H9 (cell line): ENCODE measurements around the gene COG4. TPM values are rescaled to one million over a fixed set of nuclear protein-coding genes. Genes with fewer than 3 reads are reported as not detected.
A peak's percentile ranks its signal among the peaks of the same experiment; 100 is the strongest.

Source experiments
- DNase-seq: peaks from one replicate; pipeline ENCODE4 v3.0.0-alpha.2; 2017
- H2AFZ ChIP-seq: one replicate; pipeline ENCODE4 v1.6.1; 2013; ENCODE audit warnings: mild to moderate bottlenecking, low read length, control low read depth, moderate library complexity
- H2AK5ac ChIP-seq: 2 replicates; pipeline ENCODE4 v1.6.1; 2013; ENCODE audit warnings: low read length, control low read depth, mixed read lengths; ENCODE audit not compliant: insufficient read length
- H2BK120ac ChIP-seq: one replicate; pipeline ENCODE4 v1.6.1; 2013; ENCODE audit warnings: low read depth, mild to moderate bottlenecking, low read length, control low read depth, inconsistent platforms; ENCODE audit not compliant: poor library complexity, severe bottlenecking
- H2BK12ac ChIP-seq: 2 replicates; pipeline ENCODE4 v1.6.1; 2013; ENCODE audit warnings: low read length, control low read depth, mixed read lengths, low read depth; ENCODE audit not compliant: insufficient read length
- H2BK15ac ChIP-seq: 2 replicates; pipeline ENCODE4 v1.6.1; 2013; ENCODE audit warnings: low read depth, low read length, control low read depth
- H2BK20ac ChIP-seq: one replicate; pipeline ENCODE4 v1.6.1; 2013; ENCODE audit warnings: low read depth, mild to moderate bottlenecking, low read length, control low read depth, inconsistent platforms; ENCODE audit not compliant: poor library complexity, severe bottlenecking
- H2BK5ac ChIP-seq: 2 replicates; pipeline ENCODE4 v1.6.1; 2013; ENCODE audit warnings: low read length, control low read depth, mixed read lengths; ENCODE audit not compliant: insufficient read length
- H3K14ac ChIP-seq: 2 replicates; pipeline ENCODE4 v1.6.1; 2013; ENCODE audit warnings: low read length, control low read depth; ENCODE audit not compliant: insufficient read depth
- H3K18ac ChIP-seq: 2 replicates; pipeline ENCODE4 v1.6.1; 2013; ENCODE audit warnings: low read depth, mild to moderate bottlenecking, mixed read lengths, low read length, control low read depth; ENCODE audit not compliant: insufficient read length
- H3K23ac ChIP-seq: 2 replicates; pipeline ENCODE4 v1.6.1; 2013; ENCODE audit warnings: low read length, control low read depth, mixed read lengths, low read depth; ENCODE audit not compliant: insufficient read length
- H3K23me2 ChIP-seq: 2 replicates; pipeline ENCODE4 v1.6.1; 2013; ENCODE audit warnings: low read depth, mild to moderate bottlenecking, mixed read lengths, low read length, control low read depth; ENCODE audit not compliant: insufficient read length, poor library complexity, severe bottlenecking
- H3K27ac ChIP-seq: 2 replicates; pipeline ENCODE4 v1.5.1; 2013; ENCODE audit warnings: low read length, control low read depth, mixed read lengths, low read depth; ENCODE audit not compliant: insufficient read length
- H3K27me3 ChIP-seq: 2 replicates; pipeline ENCODE4 v1.6.1; 2013; ENCODE audit warnings: low read length, control low read depth, inconsistent platforms; ENCODE audit not compliant: insufficient read depth
- H3K4ac ChIP-seq: 2 replicates; pipeline ENCODE4 v1.6.1; 2013; ENCODE audit warnings: low read depth, mild to moderate bottlenecking, control low read depth, inconsistent platforms, low read length, moderate library complexity
- H3K4me1 ChIP-seq: 2 replicates; pipeline ENCODE4 v1.6.1; 2013; ENCODE audit warnings: low read length, control low read depth, inconsistent platforms; ENCODE audit not compliant: insufficient read depth
- H3K4me2 ChIP-seq: 2 replicates; pipeline ENCODE4 v1.6.1; 2013; ENCODE audit warnings: low read length, control low read depth, mixed read lengths; ENCODE audit not compliant: insufficient read length, insufficient read depth
- H3K56ac ChIP-seq: 2 replicates; pipeline ENCODE4 v1.6.1; 2013; ENCODE audit warnings: low read depth, mild to moderate bottlenecking, mixed read lengths, low read length, control low read depth; ENCODE audit not compliant: insufficient read length
- H3K79me1 ChIP-seq: 2 replicates; pipeline ENCODE4 v1.6.1; 2013; ENCODE audit warnings: low read depth, mild to moderate bottlenecking, moderate library complexity, low read length, control low read depth, inconsistent platforms; ENCODE audit not compliant: insufficient read depth, poor library complexity, severe bottlenecking
- H3K79me2 ChIP-seq: 2 replicates; pipeline ENCODE4 v1.6.1; 2013; ENCODE audit warnings: low read length, control low read depth, inconsistent platforms; ENCODE audit not compliant: insufficient read depth
- H3K9ac ChIP-seq: 2 replicates; pipeline ENCODE4 v1.6.1; 2013; ENCODE audit warnings: low read length, control low read depth, mixed read lengths; ENCODE audit not compliant: insufficient read length; ENCODE audit errors: extremely low read depth
- H3K9me3 ChIP-seq: one replicate; pipeline ENCODE4 v1.6.1; 2013; ENCODE audit warnings: low read depth, low read length, inconsistent platforms; ENCODE audit not compliant: control insufficient read depth
- H3T11ph ChIP-seq: one replicate; pipeline ENCODE4 v1.6.1; 2013; ENCODE audit warnings: mild to moderate bottlenecking, low read length, control low read depth, inconsistent platforms
- H4K20me1 ChIP-seq: one replicate; pipeline ENCODE4 v1.6.1; 2013; ENCODE audit not compliant: control insufficient read depth, insufficient read length, insufficient read depth
- H4K5ac ChIP-seq: 2 replicates; pipeline ENCODE4 v1.6.1; 2013; ENCODE audit warnings: low read depth, mild to moderate bottlenecking, mixed read lengths, low read length, control low read depth; ENCODE audit not compliant: insufficient read length
- H4K8ac ChIP-seq: replicated peaks from 2 replicates; pipeline ENCODE4 v1.6.1; 2013; ENCODE audit warnings: low read length, control low read depth, mixed read lengths, low read depth; ENCODE audit not compliant: insufficient read length
- H4K91ac ChIP-seq: 2 replicates; pipeline ENCODE4 v1.6.1; 2013; ENCODE audit warnings: low read depth, mild to moderate bottlenecking, moderate library complexity, mixed read lengths, low read length, control low read depth; ENCODE audit not compliant: insufficient read length
- H3K27ac Mint-ChIP-seq, 3 experiments: 2 replicates in 2 of 3; 3 replicates in 1 of 3; pipeline ENCODE4 v1.8.0; 2020 to 2021; ENCODE audit warnings: mixed read lengths in 3 of 3, mild to moderate bottlenecking in 1 of 3, moderate library complexity in 1 of 3
- H3K27me3 Mint-ChIP-seq: 2 replicates; pipeline ENCODE4 v1.8.0; 2021; ENCODE audit warnings: low read depth, mild to moderate bottlenecking, moderate library complexity, mixed read lengths
- H3K36me3 Mint-ChIP-seq, 3 experiments: 2 replicates in 2 of 3; 3 replicates in 1 of 3; pipeline ENCODE4 v1.8.0; 2020 to 2021; ENCODE audit warnings: low read depth in 3 of 3, mixed read lengths in 3 of 3; ENCODE audit not compliant: insufficient read depth in 1 of 3
- H3K4me1 Mint-ChIP-seq, 2 experiments: 2 replicates each; pipeline ENCODE4 v1.8.0; 2020; ENCODE audit warnings: mixed read lengths in 2 of 2
- H3K4me3 Mint-ChIP-seq, 2 experiments: 2 replicates in 1 of 2; 3 replicates in 1 of 2; pipeline ENCODE4 v1.8.0; 2020 to 2021; ENCODE audit warnings: mild to moderate bottlenecking in 2 of 2, mixed read lengths in 2 of 2, moderate library complexity in 1 of 2
- H3K9me3 Mint-ChIP-seq, 2 experiments: 2 replicates in 1 of 2; 3 replicates in 1 of 2; pipeline ENCODE4 v1.8.0; 2020; ENCODE audit warnings: mild to moderate bottlenecking in 2 of 2, mixed read lengths in 2 of 2, moderate library complexity in 1 of 2
- CTCF ChIP-seq: fragments of 200-600 bp; sonication (generic); conservative IDR thresholded peaks from 3 replicates; pipeline ENCODE4 v1.8.0; 2021; ENCODE audit warnings: antibody characterized with exemption, mild to moderate bottlenecking
- WGBS: extraction: QIAGEN DNeasy Blood & Tissue Kit; methylation state at CpG from one replicate; pipeline ENCODE4 v1.1.7; 2013; ENCODE audit warnings: missing lambda C conversion rate, low lambda C conversion rate, mixed read lengths; ENCODE audit not compliant: insufficient read length; ENCODE audit errors: extremely low coverage; 5-methylcytosine and 5-hydroxymethylcytosine counted together
- total RNA-seq: library from RNA; stranded (reverse); gene quantifications from 2 replicates; pipeline ENCODE4 v1.2.1, GENCODE V29; 2021

The COG4 gene
- total RNA-seq, 1 experiment from 2014 or later = 51.9 TPM

- Histone ChIP-seq H2BK20ac (no peak overlapping the region), H3T11ph (no peak overlapping the region), H3K4me1 (no peaks in the 10 kb centered on the region; the same call in 1 of the 2 replicates), H3K79me1 (no peaks in the 10 kb centered on the region), H3K23me2 (no peaks in the 10 kb centered on the region), H4K8ac (no peak overlapping the region), H2BK5ac (no peak overlapping the region), H2AFZ (no peak overlapping the region), H4K20me1 (no peaks in the 10 kb centered on the region), H4K91ac (no peak overlapping the region), H3K4me2 (no peak overlapping the region), H3K23ac (no peak overlapping the region), H3K27ac (no peak overlapping the region), H3K18ac (no peak overlapping the region), H3K27me3 (no peaks in the 10 kb centered on the region), H2BK15ac (no peak overlapping the region), H4K5ac (no peak overlapping the region), H3K79me2 (no peaks in the 10 kb centered on the region), H2AK5ac (no peak overlapping the region), H3K56ac (no peak overlapping the region), H3K9ac (no peak overlapping the region), H3K9me3 (no peaks in the 10 kb centered on the region), H3K4ac (no peak overlapping the region), H2BK12ac (no peak overlapping the region), H2BK120ac (no peak overlapping the region), H3K14ac (no peak overlapping the region; the same call in 1 of the 2 replicates)
- peak; percentile 75 for DNase-seq
- no CpG with 5 or more reads among the region's 17 CpGs for WGBS
- peak; percentile 63 for TF ChIP-seq CTCF
- Mint-ChIP-seq H3K27me3 (no peaks in the 10 kb centered on the region), H3K27ac (no peak overlapping the region), H3K9me3 (no peaks in the 10 kb centered on the region), H3K36me3 (no peaks in the 10 kb centered on the region), H3K4me1 (peaks cover 3 to 7% of the 10 kb centered on the region in 2 experiments; a peak in 3 of 4 replicates), H3K4me3 (no peak overlapping the region)
These were observed 52.4 kb downstream of the COG4 start for GRCh38 chr16:70470927-70471341.
